22Rv1 (cell line): Measurements from ENCODE around the gene AGBL1.

ENCODE experiments used
- H3K27ac ChIP-seq: fragments of 450-650 bp; 2 replicates; pipeline ENCODE4 v1.5.1; 2017
- ZFX ChIP-seq: fragments of 450-650 bp; IDR thresholded peaks from 2 replicates; pipeline ENCODE4 v1.6.1; 2017; ENCODE audit warnings: antibody characterized with exemption, borderline replicate concordance
- TF ChIP-seq, protein P1 (sequence below): fragments of 450-650 bp; IDR thresholded peaks from 2 replicates; pipeline ENCODE4 v1.5.1; 2017; ENCODE audit warnings: mild to moderate bottlenecking

AGBL1 gene

GRCh38 chr15:86079508-86080266, at the start of gene AGBL1:
AGBL1 (plus strand) TSS chr15:86079871.
- no peak within 1 kb of the TSS for H3K27ac ChIP-seq
- TF ChIP-seq, protein P1, sequence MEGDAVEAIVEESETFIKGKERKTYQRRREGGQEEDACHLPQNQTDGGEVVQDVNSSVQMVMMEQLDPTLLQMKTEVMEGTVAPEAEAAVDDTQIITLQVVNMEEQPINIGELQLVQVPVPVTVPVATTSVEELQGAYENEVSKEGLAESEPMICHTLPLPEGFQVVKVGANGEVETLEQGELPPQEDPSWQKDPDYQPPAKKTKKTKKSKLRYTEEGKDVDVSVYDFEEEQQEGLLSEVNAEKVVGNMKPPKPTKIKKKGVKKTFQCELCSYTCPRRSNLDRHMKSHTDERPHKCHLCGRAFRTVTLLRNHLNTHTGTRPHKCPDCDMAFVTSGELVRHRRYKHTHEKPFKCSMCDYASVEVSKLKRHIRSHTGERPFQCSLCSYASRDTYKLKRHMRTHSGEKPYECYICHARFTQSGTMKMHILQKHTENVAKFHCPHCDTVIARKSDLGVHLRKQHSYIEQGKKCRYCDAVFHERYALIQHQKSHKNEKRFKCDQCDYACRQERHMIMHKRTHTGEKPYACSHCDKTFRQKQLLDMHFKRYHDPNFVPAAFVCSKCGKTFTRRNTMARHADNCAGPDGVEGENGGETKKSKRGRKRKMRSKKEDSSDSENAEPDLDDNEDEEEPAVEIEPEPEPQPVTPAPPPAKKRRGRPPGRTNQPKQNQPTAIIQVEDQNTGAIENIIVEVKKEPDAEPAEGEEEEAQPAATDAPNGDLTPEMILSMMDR = no peak
- TF ChIP-seq ZFX = no peak

- no peak overlapping the region for H3K27ac ChIP-seq
- TF ChIP-seq ZFX = no peak
- TF ChIP-seq, protein P1 = no peak
These were observed 44.8 kb upstream of the AGBL1 start for GRCh38 chr15:86034904-86035303.

- no peak overlapping the region for H3K27ac ChIP-seq
- no peak for TF ChIP-seq ZFX
- TF ChIP-seq, protein P1 = no peak
These were observed 43.4 kb upstream of the AGBL1 start for GRCh38 chr15:86036243-86036642.

DNA sequence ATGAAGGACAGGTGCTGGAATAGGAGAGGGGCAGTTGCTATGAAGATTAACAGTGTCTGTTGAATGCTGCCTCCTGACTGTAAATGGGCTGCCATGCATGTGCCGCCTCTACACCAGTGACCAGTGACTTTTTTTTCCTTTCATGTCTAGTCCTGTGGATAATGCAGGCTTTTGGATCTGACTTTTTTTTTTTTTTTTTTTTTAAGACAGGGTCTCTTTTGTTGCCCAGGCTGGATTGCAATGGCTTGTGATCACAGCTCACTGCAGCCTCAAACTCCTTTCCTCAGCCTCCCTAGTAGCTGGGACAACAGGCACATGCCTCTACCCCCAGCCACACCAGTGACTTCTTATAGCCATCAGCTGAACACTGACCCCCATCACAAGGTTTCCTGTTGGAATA, 41.2 kb upstream of the AGBL1 start:
- H3K27ac ChIP-seq = no peak overlapping the region
- TF ChIP-seq, protein P1 = no peak
- TF ChIP-seq ZFX = no peak

- TF ChIP-seq, protein P1 = no peak
- no peak for TF ChIP-seq ZFX
- H3K27ac ChIP-seq = no peak overlapping the region
These were observed 39.2 kb upstream of the AGBL1 start for GRCh38 chr15:86040356-86041033.

- TF ChIP-seq, protein P1 = no peak
- TF ChIP-seq ZFX = no peak
- H3K27ac ChIP-seq = no peak overlapping the region
These were observed 38.3 kb upstream of the AGBL1 start for GRCh38 chr15:86041399-86041798.

DNA sequence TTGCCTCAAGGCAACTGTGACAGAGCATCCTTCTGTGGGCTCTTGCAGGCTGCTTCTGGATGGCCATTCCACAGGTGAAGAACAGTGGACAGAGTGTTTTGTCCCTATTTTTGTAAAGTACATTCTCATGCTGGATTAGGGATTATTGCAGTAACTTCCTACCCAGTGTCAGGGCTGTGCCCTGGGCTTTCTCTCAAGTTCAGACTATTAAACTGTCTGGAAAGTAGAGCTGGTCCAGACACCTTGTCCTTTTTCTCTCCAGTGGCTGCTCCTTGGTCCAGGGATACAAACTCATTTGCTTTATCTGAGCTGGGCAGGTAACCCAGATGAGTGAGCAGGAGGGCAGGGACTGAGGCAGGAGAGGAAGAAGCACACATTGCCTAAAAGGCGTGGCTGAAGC, 37.4 kb upstream of the AGBL1 start:
- no peak for TF ChIP-seq ZFX
- TF ChIP-seq, protein P1 = no peak
- no peak overlapping the region for H3K27ac ChIP-seq
